HepG2 (cell line): ENCODE measurements around the gene UBE3A. TPM values are rescaled to one million over a fixed set of nuclear protein-coding genes. Genes with fewer than 3 reads are reported as not detected.

Experiments used
- ATAC-seq: fragments of 200-7000 bp; cut with Tn5 transposase; 3 replicates; pipeline ENCODE4 v1.9.1; 2020; ENCODE audit warnings: mild to moderate bottlenecking, moderate library complexity
- BruUV-seq: library from RNA; stranded (reverse); fragments of 400-500 nt; replicated peaks from 2 replicates; lab custom pipeline; 2021; lab: Mats Ljungman, UMichigan
- CTCF ChIA-PET: fragments of 300-600 bp; formaldehyde crosslinking; extraction: SDS; loops from one replicate; lab custom pipeline; 2021; ENCODE audit warnings: low total read pairs, inconsistent platforms, low intra/inter-chr PET ratio; lab: Yijun Ruan, JAX
- POLR2A ChIA-PET: fragments of 350-600 bp; sonication (Branson Sonifier 250); formaldehyde crosslinking; loops from one replicate; lab custom pipeline; 2020; ENCODE audit warnings: antibody characterized with exemption, inconsistent platforms; lab: Yijun Ruan, JAX
- DNase-seq: peaks from one replicate; pipeline ENCODE4 v3.0.0-alpha.2; 2015; ENCODE audit warnings: low spot score
- FAIRE-seq: peaks from 3 replicates; lab custom pipeline; 2011; peaks lifted over from hg19 to GRCh38; lab: Jason Lieb, UNC
- H2AFZ ChIP-seq: one replicate; pipeline ENCODE4 v1.6.1; 2011; ENCODE audit warnings: low read length, inconsistent platforms
- H3K27ac ChIP-seq: fragments of 300-600 bp; 3 replicates; pipeline ENCODE4 v1.8.0; 2011; ENCODE audit warnings: mixed run types, mild to moderate bottlenecking, mixed read lengths, low read length, inconsistent platforms; ENCODE audit not compliant: insufficient read depth; ENCODE audit errors: extremely low read length
- H3K27me3 ChIP-seq, 2 experiments: fragments of 200-600 bp in 1 of 2; 2 replicates in 1 of 2; 3 replicates in 1 of 2; pipeline versions ENCODE4 v1.6.0 to v1.8.0; 2011; ENCODE audit warnings: low read length in 2 of 2, mild to moderate bottlenecking in 2 of 2, moderate library complexity in 2 of 2, inconsistent platforms in 1 of 2; ENCODE audit not compliant: insufficient read depth in 2 of 2, control insufficient read depth in 1 of 2
- H3K36me3 ChIP-seq, 2 experiments: fragments of 200-600 bp in 1 of 2; replicated peaks in 1 of 2; 2 replicates in 1 of 2; 3 replicates in 1 of 2; pipeline versions ENCODE4 v1.5.1 to v1.8.0; 2011; ENCODE audit warnings: low read length in 2 of 2, inconsistent platforms in 1 of 2; ENCODE audit not compliant: insufficient read depth in 2 of 2, control insufficient read depth in 1 of 2
- H3K4me1 ChIP-seq: 2 replicates; pipeline ENCODE4 v1.5.1; 2012; ENCODE audit warnings: low read length, inconsistent platforms; ENCODE audit not compliant: insufficient read depth
- H3K4me2 ChIP-seq: 2 replicates; pipeline ENCODE4 v1.6.0; 2011; ENCODE audit warnings: low read depth, low read length, inconsistent platforms
- H3K4me3 ChIP-seq, 3 experiments: fragments of 200-600 bp in 1 of 3; sonication (generic), shearing (Covaris generic) in 1 of 3; replicated peaks in 1 of 3; 2 replicates each; pipeline ENCODE4 v1.5.1; 2011 to 2016; ENCODE audit warnings: low read length in 3 of 3, inconsistent platforms in 2 of 3, low read depth in 2 of 3, mild to moderate bottlenecking in 2 of 3, control low read depth in 1 of 3, mixed read lengths in 1 of 3; ENCODE audit not compliant: insufficient read depth in 1 of 3
- H3K79me2 ChIP-seq: one replicate; pipeline ENCODE4 v1.6.1; 2011; ENCODE audit warnings: low read length, inconsistent platforms; ENCODE audit not compliant: insufficient read depth
- H3K9ac ChIP-seq: 2 replicates; pipeline ENCODE4 v1.6.0; 2011; ENCODE audit warnings: mild to moderate bottlenecking, low read depth, low read length, inconsistent platforms; ENCODE audit not compliant: insufficient read depth
- H3K9me3 ChIP-seq: 2 replicates; pipeline ENCODE4 v1.5.1; 2012; ENCODE audit warnings: mild to moderate bottlenecking, low read length
- H4K20me1 ChIP-seq: 2 replicates; pipeline ENCODE4 v1.6.0; 2011; ENCODE audit warnings: inconsistent platforms, mild to moderate bottlenecking, low read length, moderate library complexity; ENCODE audit not compliant: insufficient read depth
- AKAP8 ChIP-seq: sonication (generic); formaldehyde crosslinking; IDR thresholded peaks from 2 replicates; pipeline ENCODE4 v1.5.1; 2020; ENCODE audit warnings: mild to moderate bottlenecking, missing genetic modification reagents
- FOXO1 ChIP-seq: sonication (generic); formaldehyde crosslinking; IDR thresholded peaks from 2 replicates; pipeline ENCODE4 v1.4.0; 2020; ENCODE audit warnings: missing genetic modification reagents
- HNF4A ChIP-seq: sonication (generic); formaldehyde crosslinking; IDR thresholded peaks from 2 replicates; pipeline ENCODE4 v1.4.0; 2020; ENCODE audit warnings: missing genetic modification reagents
- MLLT10 ChIP-seq: sonication (generic); formaldehyde crosslinking; IDR thresholded peaks from 2 replicates; pipeline ENCODE4 v1.4.0; 2020; ENCODE audit warnings: missing genetic modification reagents
- NR1H2 ChIP-seq: sonication (generic); formaldehyde crosslinking; IDR thresholded peaks from 2 replicates; pipeline ENCODE4 v1.8.1; 2022; ENCODE audit warnings: low read depth, missing genetic modification reagents, borderline replicate concordance
- TERF1 ChIP-seq: sonication (generic); formaldehyde crosslinking; IDR thresholded peaks from 2 replicates; pipeline ENCODE4 v1.8.0; 2022; ENCODE audit warnings: mild to moderate bottlenecking, missing genetic modification reagents, moderate library complexity
- ZNF318 ChIP-seq: sonication (generic); formaldehyde crosslinking; IDR thresholded peaks from 2 replicates; pipeline ENCODE4 v1.4.0; 2020; ENCODE audit warnings: mild to moderate bottlenecking, missing genetic modification reagents
- WGBS: methylation state at CpG from one replicate; pipeline ENCODE4 v1.1.6; 2017; ENCODE audit warnings: low lambda C conversion rate; 5-methylcytosine and 5-hydroxymethylcytosine counted together
- in situ Hi-C: cut with HindIII; loops from 2 replicates; pipeline ENCODE4 v1.10.0; 2017; ENCODE audit warnings: low pct_unique_long_range_greater_than_20kb; ENCODE audit not compliant: extremely low pct_ligation_motif_present
- intact Hi-C: fragments of 100-400 bp; cut with micrococcal nuclease; formaldehyde crosslinking; loops from one replicate; pipeline ENCODE4 v1.10.0; 2022; ENCODE audit not compliant: unreplicated experiment
- polyA plus RNA-seq, 8 experiments: library from polyadenylated mRNA; depleted of rRNA in 3 of 8; stranded (reverse) in 7 of 8; unstranded in 1 of 8; fragments of >200 nt; fragmentation: Illumina TruSeq in 4 of 8; extraction: Trizol in 4 of 8; gene quantifications; 2 replicates each; pipeline versions ENCODE4 v1.2.1 to v1.2.3, GENCODE V29; 2011 to 2016; ENCODE audit warnings: low read depth in 4 of 8, missing spikeins in 1 of 8, mixed read lengths in 1 of 8; ENCODE audit not compliant: insufficient read depth in 1 of 8
- total RNA-seq, 5 experiments: library from RNA; depleted of rRNA; stranded (reverse); fragments of >200 nt; fragmentation: Illumina TruSeq; extraction: Trizol; gene quantifications; 2 replicates each; pipeline ENCODE4 v1.2.3, GENCODE V29; 2016; ENCODE audit warnings: low read depth in 1 of 5

The UBE3A gene
- total and polyA plus RNA-seq, 2 of the 13 experiments (the other 11 are each of a cell fraction or from before 2014, with no cell fraction given) = 17.3 to 80.5 TPM

- no peak overlapping the region for H2AFZ ChIP-seq
- in situ Hi-C loops = no loop called here
- CTCF ChIA-PET = no interaction called here
- POLR2A ChIA-PET = no interaction called here
- peaks cover 100% of the 10 kb centered on the region for H3K79me2 ChIP-seq
- BruUV-seq = no TSS peak
- 74% methylated on average over 4 of the region's 4 CpGs for WGBS
- no peaks in the 10 kb centered on the region for H3K9me3 ChIP-seq
- H3K4me2 ChIP-seq = no peak overlapping the region
- H4K20me1 ChIP-seq = peaks cover 23% of the 10 kb centered on the region; the same call in 1 of the 2 replicates
- H3K36me3 ChIP-seq = peaks cover 0 to 2% of the 10 kb centered on the region in 2 experiments; a peak in 3 of 5 replicates
- TF ChIP-seq MLLT10 (no peak), HNF4A (CRISPR knock-in tag) (no peak), ZNF318 (no peak), FOXO1 (CRISPR knock-in tag) (no peak), NR1H2 (CRISPR knock-in tag) (no peak), AKAP8 (CRISPR knock-in tag) (no peak), TERF1 (CRISPR knock-in tag) (no peak)
- ATAC-seq = no peak
- H3K27ac ChIP-seq = no peak overlapping the region
- H3K4me1 ChIP-seq = peaks cover 16% of the 10 kb centered on the region
- DNase-seq = no peak
- FAIRE-seq = no peak
- intact Hi-C loops = no loop called here
- H3K4me3 ChIP-seq = no peak overlapping the region
- no peak overlapping the region for H3K9ac ChIP-seq
- H3K27me3 ChIP-seq = no peaks in the 10 kb centered on the region
These were observed 20.6 kb downstream of the UBE3A start for GRCh38 chr15:25418202-25418601.
